ENCODE results near the gene PLEKHA6. TPM values are rescaled to one million over a fixed set of nuclear protein-coding genes. Genes with fewer than 3 reads are reported as not detected.

PLEKHA6 gene
- total and polyA plus RNA-seq, 2 of the 4 experiments (the other 2 are of a cell fraction): 8.2 to 19.9 TPM

GRCh38 chr1:204361341-204361771, 1.6 kb upstream of the PLEKHA6 start:
- no TSS peak for BruUV-seq (replicated peaks)
- Histone ChIP-seq H3K9me1 (ENCODE audit: insufficient read depth, low read length) (no peaks in the 10 kb centered on the region), H4K5ac (ENCODE audit: low read depth, low read length) (no peak overlapping the region), H3K27me3 (ENCODE audit: control insufficient read depth, insufficient read depth, low read length) (peaks cover 4% of the 10 kb centered on the region), H3K23ac (ENCODE audit: low read depth, low read length) (no peak overlapping the region), H2BK5ac (ENCODE audit: low read depth, low read length, poor library complexity, severe bottlenecking) (no peak overlapping the region), H3K4me3 (ENCODE audit: insufficient read depth, low read depth, low read length) (no peak overlapping the region), H4K91ac (ENCODE audit: insufficient read depth, low read depth, low read length) (no peak overlapping the region), H3K4me1 (ENCODE audit: control insufficient read depth, insufficient read depth, low read length) (peaks cover 18% of the 10 kb centered on the region), H3K56ac (ENCODE audit: extremely low read depth, insufficient read depth, low read length) (no peak overlapping the region), H3K79me1 (ENCODE audit: low read depth in 1 of 2, low read length in 2 of 2) (no peaks in the 10 kb centered on the region), H3K9ac (ENCODE audit: low read depth, low read length) (no peak overlapping the region), H4K20me1 (ENCODE audit: insufficient read depth, low read length) (no peaks in the 10 kb centered on the region), H3K18ac (ENCODE audit: low read depth, low read length) (no peak overlapping the region), H3K27ac (ENCODE audit: insufficient read depth, low read length) (no peak overlapping the region), H2AFZ (replicated peaks; ENCODE audit: low read length, poor library complexity) (no peak overlapping the region), H3K14ac (replicated peaks; ENCODE audit: low read depth, low read length) (no peak overlapping the region), H3K4me2 (ENCODE audit: low read depth, low read length) (no peak overlapping the region), H3K9me3 (ENCODE audit: control insufficient read depth, insufficient read depth, low read length) (no peaks in the 10 kb centered on the region), H2BK20ac (ENCODE audit: low read depth, low read length) (no peak overlapping the region), H2BK120ac (ENCODE audit: low read depth, low read length) (no peak overlapping the region), H3K36me3 (ENCODE audit: control insufficient read depth, insufficient read depth, low read length) (no peaks in the 10 kb centered on the region), H2AK5ac (ENCODE audit: low read depth, low read length) (peak overlapping the region; percentile 34; the same call in 1 of the 2 replicates), H3K4ac (ENCODE audit: low read depth, low read length) (no peak overlapping the region), H4K8ac (ENCODE audit: low read depth in 2 of 2, low read length in 2 of 2) (no peak overlapping the region), H2AK9ac (replicated peaks; ENCODE audit: low read depth, low read length, poor library complexity) (no peak overlapping the region), H2BK15ac (ENCODE audit: low read depth, low read length) (no peak overlapping the region; the same call in 2 of the 3 replicates)
- CTCF ChIA-PET: interaction anchor here (1.1 to 5.0 kb wide), 3 partner anchors 103 to 198 kb away, joined by 3 to 27 read pairs (median 6); no protein-coding TSS in a partner anchor
- no peak for ATAC-seq (ENCODE audit: low read depth)
- in situ Hi-C loops (cut with MboI; ENCODE audit: low sequenced_read_pairs): loop anchor here (5.0 to 10.0 kb wide), 4 partner anchors 109 to 497 kb away; partner anchors contain the start of genes GOLT1A and SNRPE
- 100% methylated on average over 1 of the region's 2 CpGs; no CpG with 5 or more reads in 1 of the 2 experiments for WGBS, 2 experiments (ENCODE audit: extremely low coverage in 2 of 2, insufficient read length in 1 of 2)
- intact Hi-C loops (cut with micrococcal nuclease): loop anchor here (5.0 kb wide), 1 partner anchor 499 kb away; the partner anchor contains the start of gene SNRPE
- TF ChIP-seq MAZ (IDR thresholded peaks at IDR 0.05; ENCODE audit: borderline replicate concordance, low read depth, low read length): no peak
- dilution Hi-C loops (cut with HindIII; ENCODE audit: low sequenced_read_pairs, unreplicated experiment): no loop called here
- POLR2A ChIA-PET (ENCODE audit: unreplicated experiment): no interaction called here
- DNase-seq: no peak

Measured in IMR-90 (cell line).